ENCODE measurements around the gene CDK18.
"Not testable (repeated sequence)": the region's sequence is repeated elsewhere in the genome, so short reads cannot be mapped to it uniquely, and the experiment has no call there.

Gene CDK18

DNA sequence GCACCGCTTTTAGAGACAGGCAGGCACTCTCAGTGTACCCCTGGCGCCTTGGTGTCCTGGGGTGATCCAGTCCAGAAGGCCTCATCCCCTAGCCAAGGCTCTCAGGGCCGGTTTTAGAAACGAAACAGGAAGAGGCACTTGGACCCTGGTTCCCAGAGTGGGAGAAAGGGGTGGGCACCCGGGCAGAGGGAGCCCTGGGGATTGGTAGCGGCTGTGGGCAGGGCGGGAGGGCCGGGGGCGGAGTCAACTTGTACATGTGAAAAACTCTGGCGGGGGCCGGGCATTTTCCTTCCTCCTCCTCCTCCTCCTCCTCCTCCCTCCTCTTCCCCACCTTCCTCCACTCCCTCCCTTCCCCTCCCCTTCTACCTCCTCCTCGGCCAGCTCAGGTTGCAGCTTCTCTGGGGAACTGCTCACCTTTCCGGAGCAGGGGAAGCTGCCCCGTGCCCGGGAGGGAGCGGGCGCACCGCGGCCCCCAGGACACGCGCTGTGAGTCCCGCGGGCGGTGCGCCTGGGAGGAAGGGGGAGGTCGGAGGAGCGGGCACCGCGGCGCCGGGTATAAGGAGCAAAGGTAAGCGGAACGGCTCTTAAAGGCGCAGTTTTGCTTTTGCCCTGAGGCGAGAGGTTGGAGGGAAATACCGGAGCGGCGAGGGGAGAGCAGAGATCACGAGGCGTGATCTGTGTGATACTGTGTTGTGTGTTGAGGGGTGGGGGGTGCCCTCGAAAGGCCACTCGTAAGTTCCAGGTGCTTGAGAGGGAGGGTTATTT, at the start of gene CDK18:
Gene CDK18 (plus strand): TSS at position 359 of the 765 bp plus-strand sequence. CDS start 18,499 bp downstream, outside the sequence.
- DNase-seq (ENCODE audit: low read depth), result no peak

DNA sequence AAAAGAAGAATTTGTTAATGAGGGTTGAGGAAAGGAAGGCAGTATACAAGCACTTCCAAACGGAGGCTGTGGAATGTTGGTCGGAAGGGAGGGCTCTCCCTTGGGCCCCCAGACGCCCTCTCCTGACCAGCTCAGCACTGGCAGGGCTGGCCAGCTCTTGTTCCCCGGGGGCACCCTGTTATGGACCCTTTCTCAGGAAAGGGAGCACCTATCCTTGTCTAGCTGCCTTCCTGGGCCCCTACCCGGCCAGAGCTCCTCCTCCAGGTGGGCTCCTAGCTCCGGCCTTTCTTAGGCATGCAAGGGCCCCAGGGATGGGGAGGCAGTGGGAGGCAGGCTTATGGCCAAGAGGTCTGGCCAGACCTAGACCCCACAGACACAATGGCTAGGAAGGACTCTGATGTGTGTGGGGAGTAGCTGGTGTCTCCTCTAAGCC, 49.5 kb upstream of the CDK18 start:
- no peak for DNase-seq (ENCODE audit: low read depth)

DNA sequence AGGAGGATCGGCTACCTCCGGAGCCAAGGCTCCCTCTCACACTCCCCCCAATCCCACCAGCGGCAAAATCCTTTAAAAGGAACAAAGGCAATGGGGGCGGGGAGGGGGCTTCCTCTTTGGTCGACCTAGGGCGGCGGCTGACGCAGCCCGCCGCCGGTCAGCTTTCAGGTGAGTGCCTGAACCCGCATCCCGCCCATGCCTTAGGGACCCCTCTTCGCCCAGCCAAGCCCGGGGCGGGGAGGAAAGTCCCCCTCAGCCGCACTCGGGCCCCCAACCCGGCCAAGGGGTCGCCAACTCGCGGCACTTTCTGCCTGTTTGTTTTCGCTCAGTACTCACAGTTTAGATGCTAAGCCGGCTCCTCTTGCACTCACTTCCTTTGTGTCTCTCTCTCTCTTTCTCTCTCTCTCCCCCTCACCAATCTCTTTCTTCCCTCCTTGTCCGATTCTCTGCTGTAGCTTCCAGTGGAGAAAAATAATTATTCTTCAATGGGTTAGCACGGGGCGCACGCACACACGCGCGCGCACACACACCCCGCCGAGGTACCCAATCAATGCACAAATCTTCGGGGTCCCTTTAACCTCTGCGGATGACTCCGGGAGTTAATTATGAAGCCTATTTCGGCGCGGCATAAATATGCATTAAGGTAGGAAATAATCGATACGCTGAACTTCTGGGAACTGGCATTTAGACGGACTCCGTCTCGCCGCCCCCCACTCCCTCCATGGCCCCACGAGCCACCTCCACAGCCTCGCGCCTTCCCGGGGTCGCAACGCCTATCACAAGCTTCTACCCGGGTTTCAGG, 48.7 kb upstream of the CDK18 start, which contains the start of gene BLACAT1:
Gene BLACAT1 (minus strand): TSS at position 465 of the 802 bp plus-strand sequence.
- no peak for DNase-seq (ENCODE audit: low read depth)

DNA sequence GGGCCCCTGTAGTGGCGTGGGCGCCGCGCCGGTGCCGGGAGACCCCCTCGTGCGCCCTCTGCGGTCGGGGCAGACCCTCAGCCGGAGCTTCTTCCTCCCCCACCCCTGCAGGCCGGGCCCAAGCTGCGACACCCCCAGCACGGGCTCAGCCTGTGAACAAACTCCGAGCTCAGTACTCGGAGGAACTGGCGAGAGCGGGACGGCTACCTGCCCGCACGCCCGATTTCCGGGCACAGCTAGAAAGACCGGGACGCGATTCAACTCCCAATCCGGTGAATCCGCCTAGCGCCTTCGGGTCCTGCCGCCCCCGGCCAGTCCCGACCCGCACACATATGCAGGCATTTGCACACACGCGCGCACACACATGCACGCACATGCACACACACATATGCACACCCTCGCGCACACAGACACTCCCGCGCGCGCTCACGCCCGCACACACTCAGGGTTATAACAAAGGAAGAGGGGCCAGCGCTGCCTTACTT, 48.0 kb upstream of the CDK18 start:
- DNase-seq (ENCODE audit: low read depth), result no peak

DNA sequence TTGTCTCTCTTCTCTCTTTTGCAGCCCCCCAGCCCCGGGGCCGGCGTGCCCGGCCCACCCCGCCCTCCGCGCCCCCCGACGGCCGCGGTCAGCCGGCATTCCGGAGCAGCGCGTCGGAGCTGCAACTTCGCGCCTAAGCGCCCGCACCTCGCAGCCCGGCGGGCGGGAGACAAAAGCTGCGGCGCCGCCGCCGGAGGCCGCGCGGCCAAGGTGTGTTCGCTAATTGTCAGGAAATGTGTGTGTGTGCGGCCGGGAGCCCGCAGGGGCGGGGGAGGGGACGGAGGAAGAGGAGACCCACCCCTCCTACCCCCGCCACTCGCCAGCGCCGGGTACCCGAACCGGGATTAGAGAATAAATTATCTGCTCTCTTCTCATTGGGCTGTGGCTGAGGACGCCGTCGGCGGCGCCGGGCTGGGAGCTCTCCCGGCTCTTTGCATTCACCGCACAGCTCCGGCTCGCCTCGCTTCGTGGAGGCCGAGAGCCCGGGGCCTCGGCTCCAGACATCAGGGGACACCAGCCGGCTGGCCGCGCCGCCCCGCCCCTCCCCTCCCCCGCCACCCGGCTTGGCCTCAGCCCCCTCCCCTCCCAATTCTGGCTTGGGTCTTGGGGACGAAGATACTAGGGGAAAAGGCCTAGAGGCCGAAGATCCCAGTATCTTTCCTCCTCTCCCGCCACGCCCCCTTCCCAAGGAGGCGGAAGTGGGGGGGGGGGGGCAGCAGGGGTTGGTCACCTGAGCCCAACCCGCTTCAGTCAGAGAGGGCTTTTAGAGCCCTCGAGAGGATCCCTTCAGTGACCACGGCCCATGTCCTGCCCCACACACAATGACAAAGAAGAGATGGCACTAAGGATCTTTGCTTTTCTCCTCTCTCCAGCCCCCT, 47.4 kb upstream of the CDK18 start:
- DNase-seq (ENCODE audit: low read depth), result no peak

DNA sequence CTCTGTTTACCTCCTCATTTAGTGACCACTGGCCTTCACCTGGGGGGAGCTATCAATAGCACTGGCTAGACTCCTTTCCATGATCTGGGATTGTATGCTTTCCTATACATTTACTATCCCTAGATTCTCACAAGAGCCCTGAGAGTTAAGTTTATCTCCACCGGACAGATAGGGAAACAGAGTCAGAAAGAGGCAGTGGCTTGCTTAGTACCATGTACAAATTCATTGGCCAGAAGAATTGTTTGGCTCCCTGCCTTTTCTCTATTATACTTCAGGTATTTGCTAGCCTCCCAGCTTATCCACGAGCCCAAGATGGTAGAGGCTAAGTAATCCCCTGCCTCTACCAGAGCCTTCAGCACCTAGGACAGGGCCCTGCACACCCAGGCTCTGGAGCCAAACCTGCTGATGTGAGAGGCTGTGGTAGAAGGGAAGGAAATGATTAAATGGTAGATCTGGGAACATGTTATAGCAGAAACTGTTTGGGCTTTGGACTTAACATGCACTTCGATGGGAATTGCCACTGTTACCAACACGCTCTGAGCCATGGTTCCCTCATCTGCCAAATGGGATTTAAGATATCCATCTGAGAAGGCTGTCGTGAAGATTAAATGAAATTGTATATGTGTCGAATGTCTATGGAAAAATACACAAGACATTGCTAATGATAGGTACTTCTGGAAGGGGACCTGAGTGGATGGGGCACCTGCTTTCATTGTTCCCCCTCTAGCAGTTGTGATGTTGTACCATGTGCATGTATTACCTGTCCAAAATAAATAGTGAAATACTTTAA, 45.5 kb upstream of the CDK18 start:
- no peak for DNase-seq (ENCODE audit: low read depth)

DNA sequence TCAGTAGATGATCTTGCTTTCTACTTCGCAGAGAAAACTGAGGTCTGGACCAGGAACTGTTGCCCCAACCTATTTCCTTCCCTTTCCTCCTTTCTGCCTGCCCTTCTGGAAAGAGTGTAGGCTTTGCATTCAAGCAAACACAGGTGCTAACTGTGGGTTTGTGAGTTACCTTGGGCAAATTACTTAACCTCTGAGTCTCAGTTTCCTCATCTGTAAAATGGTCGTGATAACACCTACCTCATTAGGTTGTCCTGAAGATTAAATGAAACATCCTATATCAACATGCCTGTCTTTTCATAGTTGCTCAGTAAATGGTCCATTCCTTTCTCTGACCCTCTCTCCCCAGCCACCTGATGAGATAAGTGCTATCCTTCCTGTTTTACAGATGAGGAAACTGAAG, 39.1 kb upstream of the CDK18 start:
- DNase-seq (ENCODE audit: low read depth), result no peak

DNA sequence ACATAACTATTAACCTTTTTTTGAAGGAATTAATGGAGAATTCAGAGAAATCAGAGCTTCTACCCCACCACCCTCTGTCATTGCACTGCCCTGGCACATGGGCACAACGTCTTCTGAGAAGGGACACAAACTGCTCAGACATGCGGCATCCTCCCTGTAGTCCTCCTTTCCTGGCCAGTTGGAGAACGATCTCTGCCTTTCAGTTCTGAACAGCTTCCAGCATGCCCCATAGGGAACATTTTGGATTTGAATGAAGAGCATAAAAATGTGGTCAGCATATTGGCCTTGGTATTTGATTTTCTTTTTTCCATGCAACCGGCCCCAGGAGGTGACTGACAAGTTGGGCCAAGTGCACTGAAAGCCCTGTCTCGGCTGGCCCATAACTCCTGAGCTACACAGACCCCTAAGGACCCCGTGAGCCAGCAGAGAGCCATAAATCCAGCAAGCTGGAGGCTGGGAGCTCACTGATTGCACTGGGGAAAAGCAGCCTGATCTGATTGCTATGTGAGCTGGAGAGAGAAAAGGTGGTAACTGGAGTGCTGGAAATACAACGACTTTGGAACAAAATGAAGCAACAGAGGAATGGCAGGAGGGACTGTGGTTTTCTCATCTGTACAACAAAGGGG, 37.8 kb upstream of the CDK18 start:
- no peak for DNase-seq (ENCODE audit: low read depth)

DNA sequence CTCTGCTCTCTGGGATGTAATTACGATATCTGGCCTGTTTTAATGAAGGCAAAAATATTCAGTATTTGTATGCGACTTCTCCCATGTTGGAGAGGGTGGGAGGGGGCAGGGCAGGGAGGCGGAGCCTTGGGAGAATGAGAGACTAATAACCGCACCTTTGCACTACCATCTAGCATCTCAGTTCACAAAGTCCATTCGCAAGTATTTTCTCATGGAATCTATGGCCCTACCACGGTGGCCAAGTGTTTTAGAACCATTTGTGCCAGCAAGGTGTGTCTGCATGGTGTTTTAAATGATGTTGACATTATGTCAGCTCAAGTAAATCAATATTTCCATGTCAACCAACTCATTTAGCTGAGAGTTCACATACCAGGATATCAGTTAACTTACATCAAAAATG, 34.3 kb upstream of the CDK18 start:
- no peak for DNase-seq (ENCODE audit: low read depth)

DNA sequence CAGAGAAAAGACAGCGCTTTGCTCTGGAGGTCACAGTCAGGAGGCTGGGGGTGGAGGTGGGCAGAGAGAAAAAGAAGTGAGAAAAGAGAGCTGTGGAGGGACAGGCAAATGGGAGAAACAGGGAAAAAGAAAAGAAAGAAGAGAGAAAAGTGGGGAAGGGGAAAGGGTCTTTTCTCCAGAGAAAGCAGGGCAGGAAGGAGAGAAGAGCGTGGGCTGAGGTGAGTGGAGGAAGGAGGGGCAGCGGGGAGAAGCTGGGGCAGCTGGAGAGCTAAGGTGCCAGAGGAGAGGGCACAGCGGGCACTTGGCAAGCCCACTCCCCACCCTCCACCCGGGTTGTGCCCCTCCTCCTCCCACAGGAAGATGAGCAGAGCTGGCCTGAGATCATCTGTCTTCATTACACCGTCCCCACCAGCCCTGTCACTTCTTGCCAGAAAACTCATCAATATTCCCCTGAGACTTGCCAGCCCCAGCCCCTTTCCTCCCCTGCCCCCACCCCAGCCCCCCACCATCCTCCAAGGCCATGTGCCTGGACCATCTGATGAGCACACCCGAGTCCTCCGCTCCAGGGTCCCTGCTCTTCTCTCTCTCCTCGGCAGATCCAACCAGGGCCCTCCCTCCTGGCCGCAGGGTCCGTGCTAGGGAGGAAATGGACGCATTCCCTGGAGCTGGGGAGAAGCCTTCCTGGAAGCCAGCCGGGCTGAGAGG, 31.6 kb upstream of the CDK18 start:
- DNase-seq (ENCODE audit: low read depth), result no peak

DNA sequence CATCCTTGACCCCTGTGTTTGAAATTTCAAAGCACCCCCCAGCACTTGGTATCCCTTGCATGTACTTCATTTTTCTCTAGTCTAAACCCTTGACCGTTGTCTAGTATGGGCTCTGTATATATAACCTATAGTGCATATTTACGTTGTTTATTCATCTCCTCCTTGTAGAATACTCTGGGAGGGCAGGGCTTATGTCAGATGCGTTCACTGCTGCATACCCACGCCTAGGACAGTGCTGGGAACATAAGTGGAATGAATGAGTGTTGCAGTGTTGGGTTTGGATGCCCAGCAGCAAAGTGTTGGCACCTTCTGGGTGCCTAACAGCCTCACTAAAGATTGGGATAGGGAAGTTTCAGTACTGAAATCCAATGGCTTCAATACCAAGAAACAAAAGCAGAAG, 31.0 kb upstream of the CDK18 start:
- DNase-seq (ENCODE audit: low read depth), result no peak

DNA sequence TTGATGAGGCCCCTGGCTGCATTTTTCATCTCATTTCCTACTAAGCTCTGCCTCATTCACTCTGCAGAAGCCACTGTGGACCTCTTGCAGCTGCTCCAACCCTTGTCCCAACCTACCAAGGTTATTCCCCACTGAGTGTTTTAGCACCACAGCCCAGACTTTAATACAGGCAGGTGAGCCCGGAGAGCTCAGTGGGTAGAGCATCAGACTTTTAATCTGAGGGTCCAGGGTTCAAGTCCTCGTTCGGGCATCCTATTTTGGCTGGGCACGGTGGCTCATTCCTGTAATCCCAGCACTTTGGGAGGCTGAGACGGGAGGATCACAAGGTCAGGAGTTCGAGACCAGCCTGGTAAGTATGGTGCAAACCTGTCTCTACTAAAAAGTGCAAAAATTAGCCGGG, 30.5 kb upstream of the CDK18 start:
- DNase-seq (ENCODE audit: low read depth), result no peak

DNA sequence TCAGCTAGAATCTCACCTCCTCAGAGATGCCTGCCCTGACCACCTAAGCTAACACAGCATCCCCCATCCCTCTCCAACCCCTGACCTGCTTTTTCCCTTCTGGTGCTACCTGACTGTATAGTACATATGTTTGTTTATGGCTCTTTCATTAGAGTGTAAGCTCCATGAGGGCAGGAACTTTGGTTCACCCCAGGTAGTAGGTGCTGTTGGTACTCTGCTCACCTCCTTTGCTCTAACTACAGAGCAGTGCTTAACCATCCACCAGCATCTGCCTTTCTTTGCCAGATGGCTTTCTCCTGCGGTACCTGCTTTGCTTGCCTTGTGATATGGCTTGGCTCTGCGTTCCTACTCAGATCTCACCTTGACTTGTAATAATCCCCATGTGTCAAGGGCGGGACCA, 29.9 kb upstream of the CDK18 start:
- no peak for DNase-seq (ENCODE audit: low read depth)

DNA sequence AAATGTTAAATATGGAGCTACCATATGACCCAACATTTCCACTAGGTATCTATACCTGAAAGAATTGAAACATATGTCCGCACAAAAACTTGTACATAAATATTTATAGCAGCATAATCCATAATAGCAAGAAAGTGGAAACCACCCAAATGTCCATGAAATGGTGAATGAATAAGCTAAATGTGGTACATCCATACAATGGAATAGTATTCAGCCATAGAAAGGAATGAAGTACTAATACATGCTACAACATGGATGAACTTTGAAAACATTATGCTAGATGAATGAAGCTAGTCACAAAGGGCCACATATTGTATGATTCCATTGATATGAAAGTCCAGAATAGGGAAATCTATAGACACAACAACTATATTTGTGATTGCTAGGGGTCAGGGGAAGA, 28.6 kb upstream of the CDK18 start:
- DNase-seq (ENCODE audit: low read depth), result no peak

DNA sequence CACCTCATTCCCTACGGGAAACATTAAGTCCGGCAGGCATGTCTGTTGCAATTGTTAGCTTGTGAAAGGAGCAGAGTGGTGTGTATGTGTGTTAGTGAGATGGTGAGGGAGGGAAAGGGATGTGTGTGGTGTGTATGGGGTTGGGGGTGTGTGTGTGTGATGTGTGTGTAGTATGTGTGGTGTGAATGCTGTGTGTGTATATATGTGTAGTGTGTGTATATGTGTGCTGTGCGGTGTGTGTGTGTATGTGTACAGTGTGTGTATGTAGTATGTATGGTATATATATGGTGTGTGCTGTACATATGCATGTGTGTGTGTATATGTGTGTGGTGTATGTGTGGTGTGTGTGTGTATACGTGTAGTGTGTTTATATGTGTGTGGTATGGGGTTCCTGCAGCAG, 27.8 kb upstream of the CDK18 start:
- DNase-seq (ENCODE audit: low read depth), result no peak

DNA sequence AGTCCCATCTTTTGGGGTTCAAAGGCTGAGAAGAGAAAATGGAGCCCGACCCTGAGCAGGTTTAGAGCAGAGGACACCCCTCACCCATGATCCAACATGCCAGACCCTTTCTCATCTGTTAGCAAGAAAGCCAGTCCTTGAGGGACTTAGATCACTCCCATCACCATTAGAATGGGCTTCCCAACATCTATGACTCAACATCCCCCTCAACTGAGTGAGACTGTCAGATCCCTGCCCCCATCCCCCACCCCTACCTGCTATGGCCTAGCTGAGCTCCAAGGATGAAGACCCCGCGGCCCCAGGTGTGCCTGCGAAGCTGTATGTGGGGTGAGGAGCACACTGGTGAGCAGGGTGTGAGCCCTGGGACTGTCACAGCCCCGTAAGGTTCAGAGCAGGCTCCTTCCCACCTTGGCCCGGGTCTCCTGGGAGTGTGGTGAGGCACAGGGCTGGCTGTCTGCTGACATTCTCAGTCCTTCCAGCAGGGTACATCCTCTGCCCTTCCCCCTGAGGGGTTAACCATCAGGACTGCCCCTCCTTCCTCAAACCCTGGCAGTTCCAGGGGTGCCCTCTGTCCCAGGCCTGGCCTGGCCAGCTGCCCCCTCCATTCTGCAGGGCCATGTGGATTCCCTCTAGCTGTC, 27.2 kb upstream of the CDK18 start:
- no peak for DNase-seq (ENCODE audit: low read depth)

DNA sequence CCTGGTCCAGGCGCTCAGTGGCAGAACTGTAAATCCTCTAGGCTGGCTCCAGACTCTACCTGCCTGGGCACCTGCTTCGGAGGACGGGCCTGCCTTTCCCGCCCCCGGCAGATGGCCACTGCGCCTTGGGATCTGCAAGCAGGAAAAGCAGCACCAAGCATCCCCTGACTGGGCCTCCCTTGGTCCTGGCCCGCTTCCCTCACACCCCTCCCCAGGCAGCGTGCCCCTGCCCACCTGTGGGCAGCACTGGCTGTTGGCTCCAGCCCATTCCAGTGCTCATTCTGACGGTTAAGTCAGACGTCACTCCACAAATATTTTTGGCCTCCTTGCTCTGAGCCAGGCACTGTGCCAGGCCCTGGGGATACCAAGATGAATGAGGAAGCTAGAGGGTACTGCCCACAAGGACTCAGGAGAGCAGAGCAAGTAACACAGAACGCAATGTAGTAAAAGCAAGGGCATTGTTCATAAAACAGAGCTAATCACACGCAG, 26.7 kb upstream of the CDK18 start:
- DNase-seq (ENCODE audit: low read depth), result no peak

DNA sequence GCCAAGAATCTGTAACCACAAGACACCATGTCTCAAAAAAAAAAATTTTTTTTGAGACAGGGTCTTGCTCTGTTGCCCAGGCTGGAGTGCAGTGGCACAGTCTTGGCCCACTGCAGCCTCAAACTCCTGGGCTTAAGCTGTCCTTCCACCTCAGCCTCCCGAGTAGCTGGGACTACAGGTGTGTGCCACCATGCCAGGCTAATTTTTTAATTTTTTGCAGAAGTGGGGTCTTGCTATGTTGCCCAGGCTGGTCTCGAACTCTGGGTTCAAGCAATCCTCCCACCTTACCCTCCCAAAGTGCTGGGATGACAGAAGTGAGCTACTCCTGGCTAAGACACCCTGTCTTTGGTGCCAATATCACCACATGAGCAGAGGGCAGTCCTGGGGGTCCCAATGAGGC, 25.5 kb upstream of the CDK18 start:
- DNase-seq (ENCODE audit: low read depth), result not testable (repeated sequence)

DNA sequence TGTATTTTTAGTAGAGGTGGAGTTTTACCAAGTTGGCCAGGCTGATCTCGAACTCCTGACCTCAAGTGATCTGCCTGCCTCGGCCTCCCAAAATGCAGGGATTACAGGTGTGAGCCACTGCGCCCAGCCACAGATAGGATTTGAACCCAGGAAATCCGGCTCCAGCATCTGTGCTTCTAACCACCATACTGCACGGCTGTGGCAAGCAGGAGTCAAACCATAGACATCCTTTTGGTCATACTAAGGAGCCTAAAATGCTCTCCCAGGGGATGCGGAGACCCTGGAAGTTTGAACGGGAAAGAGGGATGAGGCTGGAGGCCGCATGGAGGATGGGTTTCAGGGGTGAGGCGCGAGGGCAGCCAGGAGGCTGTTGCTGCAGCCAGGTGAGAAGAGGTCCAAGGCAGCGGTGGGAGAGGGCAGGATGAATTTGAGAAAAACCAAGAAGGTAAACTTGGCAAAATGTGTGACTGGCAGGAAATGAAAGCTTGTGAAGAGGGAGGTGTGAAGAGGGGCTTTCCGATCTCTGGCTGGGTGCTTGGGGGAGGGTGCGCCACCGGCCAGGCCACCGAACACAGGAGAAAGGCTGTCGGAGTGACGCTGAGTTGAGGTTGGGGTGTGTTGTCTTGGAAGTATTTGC, 24.0 kb upstream of the CDK18 start:
- no peak for DNase-seq (ENCODE audit: low read depth)

Data from HS-5 (cell line).